ENCODE measurements around the gene EDARADD.
A peak's percentile ranks its signal among the peaks of the same experiment; 100 is the strongest.
"Not testable (repeated sequence)": the region's sequence is repeated elsewhere in the genome, so short reads cannot be mapped to it uniquely, and the experiment has no call there.

The EDARADD gene

DNA sequence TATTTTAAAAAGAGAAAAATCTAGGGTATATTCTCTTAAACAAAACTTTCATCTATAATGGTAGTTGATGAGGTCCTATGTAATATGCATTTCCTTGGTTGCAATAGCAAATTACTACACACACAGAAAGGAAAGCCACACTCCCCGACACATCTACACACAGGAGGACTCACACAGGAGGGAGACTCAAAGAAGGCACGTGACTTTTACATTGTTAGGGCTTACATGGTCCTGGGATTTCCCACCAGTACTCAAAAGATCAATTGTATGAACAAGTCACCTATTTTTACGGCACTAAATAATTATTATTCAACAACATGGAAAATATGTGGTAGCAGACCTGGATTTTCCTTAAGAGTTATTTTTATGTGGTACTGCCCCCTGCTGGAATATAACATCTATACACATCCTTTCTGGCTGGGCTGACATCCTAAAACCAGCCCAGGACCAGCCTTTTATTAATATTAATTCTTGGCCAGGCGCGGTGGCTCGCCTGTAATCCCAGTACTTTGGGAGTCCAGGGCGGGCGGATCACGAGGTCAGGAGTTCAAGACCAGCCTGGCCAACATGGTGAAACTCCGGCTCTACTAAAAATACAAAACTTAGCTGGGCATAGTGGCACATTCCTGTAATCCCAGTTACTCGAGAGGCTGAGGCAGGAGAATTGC lies 95.8 kb downstream of the EDARADD start:
- DNase-seq (ENCODE audit: low spot score), result peak; percentile 65

DNA sequence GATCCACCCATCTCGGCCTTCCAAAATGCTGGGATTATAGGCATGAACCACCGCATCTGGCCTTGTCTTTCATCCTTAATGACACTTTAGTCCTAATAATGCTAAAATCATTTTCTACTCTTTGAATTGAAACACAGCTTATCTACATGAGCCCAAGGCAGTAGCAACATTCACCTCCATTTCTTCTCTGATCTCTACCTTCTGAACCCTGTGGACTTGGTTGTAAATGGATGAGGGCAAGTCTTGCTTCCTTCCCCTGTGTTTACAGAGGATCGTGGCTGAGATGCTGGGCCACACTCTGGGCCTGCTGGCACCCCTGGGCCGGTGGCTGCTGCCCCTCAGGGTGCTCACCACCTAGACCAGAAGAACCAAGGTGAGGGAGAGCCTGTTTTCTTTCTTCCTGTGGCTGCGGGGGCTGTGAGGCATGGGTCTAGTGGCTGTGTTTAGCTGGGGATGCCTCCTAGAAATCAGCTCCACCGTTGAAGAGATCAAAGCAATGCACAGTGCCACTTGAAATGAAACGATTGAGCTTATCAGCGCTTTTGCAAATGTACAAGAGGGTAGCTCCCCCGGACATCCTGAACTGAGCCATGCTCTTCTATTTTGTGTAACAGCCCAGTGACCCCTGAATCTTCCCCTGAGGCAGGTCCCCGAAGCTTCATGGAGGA lies 97.5 kb downstream of the EDARADD start:
- DNase-seq (ENCODE audit: low spot score), result no peak

- no peak for DNase-seq (ENCODE audit: low spot score)
Measured at GRCh38 chr1:236492378-236492777, 98.3 kb downstream of the EDARADD start.

DNA sequence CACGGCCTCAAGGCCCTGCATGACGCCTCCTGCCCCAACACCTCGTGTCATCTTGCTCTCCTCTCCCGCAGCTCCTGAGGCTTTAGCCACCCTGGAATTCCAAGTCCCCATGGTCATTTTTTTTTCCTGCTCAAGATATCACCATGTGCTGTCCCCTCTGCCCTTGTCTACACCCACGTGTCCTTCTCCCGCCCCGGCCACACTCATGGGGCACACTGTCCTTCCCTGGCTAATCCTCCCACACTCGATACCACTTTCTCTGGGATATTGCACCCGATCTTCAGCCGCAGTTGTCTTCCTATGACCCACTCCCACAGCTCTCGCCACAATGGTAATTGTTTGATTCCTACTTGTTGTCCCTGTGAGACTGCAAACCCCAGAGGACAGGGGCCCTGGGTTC lies 100.0 kb downstream of the EDARADD start:
- DNase-seq (ENCODE audit: low spot score), result no peak

DNA sequence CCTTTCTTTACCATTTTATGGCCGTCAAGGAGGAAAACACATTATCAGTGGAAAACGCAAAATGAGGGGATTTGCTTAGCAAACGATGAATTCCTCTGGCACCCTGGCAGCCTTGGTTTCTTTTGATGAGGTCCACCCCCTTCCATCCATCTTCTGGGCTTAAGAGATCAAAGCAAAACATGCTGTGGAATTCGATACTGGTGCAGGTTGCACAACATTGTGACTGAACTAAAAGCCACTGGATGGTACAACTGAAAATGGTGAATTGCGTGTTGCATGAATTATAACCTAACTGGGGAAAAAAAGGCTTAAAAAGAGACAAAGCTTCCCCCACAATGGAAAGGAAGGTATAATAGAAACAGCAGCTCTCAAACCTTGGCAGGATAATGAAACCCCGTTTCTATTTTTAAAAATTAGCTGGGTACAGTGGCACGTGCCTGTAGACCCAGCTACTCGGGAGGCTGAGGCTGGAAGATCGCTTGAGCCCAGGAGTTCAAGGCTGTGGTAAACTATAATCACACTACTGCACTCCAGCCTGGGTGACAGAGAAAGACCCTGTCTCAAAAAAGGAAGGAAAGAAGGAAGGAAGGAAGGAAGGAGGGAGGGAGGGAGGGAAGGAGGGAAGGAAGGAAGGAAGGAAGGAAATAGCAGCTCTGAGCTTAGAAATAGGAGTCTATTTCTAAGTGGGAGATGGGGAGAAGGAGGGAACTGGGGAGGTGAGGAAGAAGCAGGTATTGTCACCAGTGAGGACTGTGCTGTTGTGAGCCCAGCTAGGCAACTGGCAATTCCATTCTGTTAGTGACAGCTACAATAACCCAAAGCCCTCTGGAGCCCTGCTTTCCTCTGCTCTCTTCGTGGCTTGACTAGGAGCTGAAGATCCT lies 100.7 kb downstream of the EDARADD start:
- no peak for DNase-seq (ENCODE audit: low spot score)

- no peak for DNase-seq (ENCODE audit: low spot score)
Measured at GRCh38 chr1:236495467-236496112, 101.5 kb downstream of the EDARADD start.

- DNase-seq (ENCODE audit: low spot score), result no peak
Measured at GRCh38 chr1:236497908-236498307, 103.8 kb downstream of the EDARADD start.

DNA sequence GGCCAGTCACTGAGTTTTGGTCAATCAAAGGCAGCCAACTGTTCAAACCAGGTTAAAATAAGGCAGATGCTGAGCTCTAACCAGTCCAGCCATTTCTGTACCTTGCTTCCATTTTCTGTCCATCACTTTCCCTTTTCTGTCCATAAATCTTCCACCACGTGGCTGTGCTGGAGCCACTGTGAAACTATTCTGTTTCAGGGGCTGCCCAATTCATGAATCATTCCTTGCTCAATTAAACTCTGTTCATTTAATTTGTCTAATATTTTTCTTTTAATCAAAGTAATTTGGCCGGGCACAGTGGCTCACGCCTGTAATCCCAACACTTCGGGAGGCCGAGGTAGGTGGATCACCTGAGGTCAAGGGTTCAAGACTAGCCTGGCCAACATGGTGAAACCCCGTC lies 107.0 kb downstream of the EDARADD start:
- no peak for DNase-seq (ENCODE audit: low spot score)

DNA sequence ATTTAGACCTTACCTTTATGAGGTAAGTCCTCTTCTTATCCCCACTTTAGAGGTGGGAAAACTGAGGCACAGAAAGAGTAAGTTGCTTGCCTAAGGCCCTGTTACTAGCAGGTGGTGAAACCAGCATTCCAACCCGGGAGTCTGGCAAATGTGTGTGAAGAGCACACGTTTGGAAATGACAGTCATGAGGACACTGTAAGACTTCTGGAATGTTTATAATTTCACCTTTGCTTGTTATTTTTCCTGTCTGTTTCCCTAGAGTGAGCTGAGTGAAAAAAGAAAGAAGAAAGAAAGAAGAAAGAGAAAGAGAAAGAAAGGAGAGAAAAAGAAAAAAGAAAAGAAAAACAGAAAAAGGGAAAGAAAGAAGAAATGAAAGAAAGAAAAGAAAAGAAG lies 108.5 kb downstream of the EDARADD start:
- DNase-seq (ENCODE audit: low spot score), result no peak

GRCh38 chr1:236502972-236503639 lies 109.0 kb downstream of the EDARADD start:
- peak; percentile 49 for DNase-seq (ENCODE audit: low spot score)

DNA sequence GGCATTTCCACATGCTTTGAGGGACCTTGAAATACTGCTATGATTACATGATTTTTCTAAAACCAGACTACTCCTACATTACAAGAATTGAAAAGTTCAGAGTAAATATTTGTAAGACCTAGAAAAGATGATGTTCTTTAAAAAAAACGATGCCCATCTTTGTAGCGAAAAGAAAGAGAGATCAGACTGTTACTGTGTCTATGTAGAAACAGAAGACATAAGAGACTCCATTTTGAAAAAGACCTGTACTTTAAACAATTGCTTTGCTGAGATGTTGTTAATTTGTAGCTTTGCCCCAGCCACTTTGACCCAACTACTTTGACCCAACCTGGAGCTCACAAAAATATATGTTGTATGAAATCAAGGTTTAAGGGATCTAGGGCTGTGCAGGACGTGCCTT lies 110.3 kb downstream of the EDARADD start:
- not testable (repeated sequence) for DNase-seq (ENCODE audit: low spot score)

- DNase-seq (ENCODE audit: low spot score), result no peak
Measured at GRCh38 chr1:236507022-236507700, 113.1 kb downstream of the EDARADD start.

GRCh38 chr1:236508593-236509027 lies 114.5 kb downstream of the EDARADD start:
- no peak for DNase-seq (ENCODE audit: low spot score)

DNA sequence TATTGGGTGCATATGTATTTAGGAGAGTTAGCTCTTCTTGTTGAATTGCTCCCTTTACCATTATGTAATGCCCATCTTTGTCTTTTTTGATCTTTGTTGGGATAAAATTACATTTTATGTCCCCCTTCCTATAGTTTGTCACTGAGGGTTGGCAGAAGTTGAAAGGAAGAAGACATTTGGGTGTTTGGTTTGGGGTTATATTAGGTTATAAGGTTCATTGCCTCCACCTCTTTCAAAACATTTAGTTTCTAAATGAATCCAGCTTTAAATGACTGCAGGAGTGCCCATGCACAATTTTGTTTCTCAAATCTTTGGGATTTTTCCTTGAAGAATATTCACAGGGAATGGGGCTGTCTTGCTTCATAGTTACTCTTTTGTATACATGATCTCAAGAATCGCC lies 115.1 kb downstream of the EDARADD start:
- no peak for DNase-seq (ENCODE audit: low spot score)

DNA sequence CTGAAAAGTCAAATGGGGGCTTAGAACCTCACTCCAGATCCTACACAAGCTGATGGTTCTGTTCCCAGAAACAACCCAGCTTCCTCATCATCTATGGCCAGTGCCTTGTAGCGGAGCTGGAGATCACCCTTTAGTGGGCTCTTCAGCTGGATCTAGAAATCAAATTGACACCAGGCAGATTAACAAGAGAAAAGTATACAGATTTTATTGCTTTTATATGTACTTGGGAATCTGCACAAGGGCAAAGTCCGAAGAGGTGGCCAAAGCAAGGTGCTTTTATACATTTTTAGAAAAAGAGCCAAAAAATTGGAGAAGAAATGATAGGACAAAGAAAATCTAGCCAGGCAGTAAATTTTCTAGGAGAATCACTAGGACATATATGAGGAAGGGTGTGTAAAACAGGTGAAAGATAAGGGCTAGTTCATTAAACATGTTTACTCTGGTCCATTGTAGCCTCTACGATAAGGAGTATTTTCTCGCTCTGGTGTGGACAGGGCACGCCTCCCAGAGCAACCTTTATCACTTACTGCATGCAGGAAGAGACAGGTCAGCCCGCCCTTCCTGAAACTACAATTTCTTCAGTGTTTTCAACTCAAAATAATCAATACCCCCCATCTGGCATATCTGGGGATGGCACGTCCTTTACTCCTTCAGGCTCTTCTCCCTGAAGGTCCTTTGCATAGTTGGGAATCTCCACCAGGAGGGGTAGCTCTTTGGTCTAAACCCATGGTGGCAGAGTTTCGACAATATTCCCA lies 115.7 kb downstream of the EDARADD start:
- DNase-seq (ENCODE audit: low spot score), result no peak

DNA sequence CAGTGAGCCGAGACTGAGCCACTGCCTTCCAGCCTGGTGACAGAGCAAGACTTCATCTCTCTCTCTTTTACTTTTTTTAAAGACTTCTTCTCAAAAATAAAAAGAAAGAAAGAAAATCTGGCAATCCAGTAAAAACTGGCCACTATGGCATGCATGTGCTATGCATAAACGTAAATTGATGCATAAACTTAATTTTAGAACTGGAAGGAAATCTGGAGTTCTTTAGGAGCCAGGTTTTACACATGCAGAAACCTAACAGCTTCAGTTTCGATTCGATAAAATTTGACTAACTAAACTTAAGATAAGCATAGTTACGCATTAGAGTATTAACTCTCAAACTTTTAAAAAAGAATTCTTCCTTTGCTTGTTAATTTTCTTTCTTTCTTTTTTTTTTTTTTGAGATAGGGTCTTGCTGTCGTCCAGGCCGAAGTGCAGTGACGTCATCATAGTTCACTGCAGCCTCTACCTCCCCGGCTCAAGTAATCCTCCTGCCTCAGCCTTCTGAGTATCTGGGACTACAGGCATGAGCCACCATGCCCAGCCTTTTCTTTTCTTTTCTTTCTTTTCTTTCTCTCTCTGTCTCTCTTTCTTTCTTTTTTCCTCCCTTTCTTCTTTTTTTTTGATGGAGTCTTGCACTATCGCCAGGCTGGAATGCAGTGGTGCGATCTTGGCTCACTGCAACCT lies 117.8 kb downstream of the EDARADD start:
- no peak for DNase-seq (ENCODE audit: low spot score)

GRCh38 chr1:236514703-236515442 lies 120.8 kb downstream of the EDARADD start:
- DNase-seq (ENCODE audit: low spot score), result no peak

DNA sequence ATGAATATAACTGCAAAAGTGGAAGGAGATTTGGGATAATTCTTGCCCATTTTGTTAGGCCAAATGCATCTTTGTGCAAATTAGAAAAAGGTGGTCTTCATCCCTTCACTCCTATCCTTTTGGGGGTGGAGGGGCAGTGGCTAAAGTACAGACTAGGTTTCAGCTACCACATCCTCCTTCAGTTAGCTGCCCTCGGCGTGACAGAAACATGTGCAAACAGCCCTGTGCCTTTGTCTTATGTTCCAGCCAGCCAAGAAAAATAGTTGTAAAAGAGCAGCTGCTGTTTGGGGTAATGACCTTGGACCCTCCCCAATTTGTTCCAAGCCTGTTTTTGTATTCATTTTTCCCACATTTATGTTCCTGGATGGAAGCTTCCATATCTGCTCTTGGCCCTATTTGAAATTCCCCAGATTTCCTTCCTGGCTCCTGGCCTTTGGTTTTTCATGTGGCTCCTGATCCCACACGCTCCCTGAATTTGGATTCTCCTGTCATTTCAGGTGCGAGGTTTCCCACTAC lies 121.4 kb downstream of the EDARADD start:
- no peak for DNase-seq (ENCODE audit: low spot score)
